Measurements from ENCODE around the gene SLC12A2. TPM values are rescaled to one million over a fixed set of nuclear protein-coding genes. Genes with fewer than 3 reads are reported as not detected.

SLC12A2 gene
- total and polyA plus RNA-seq, 9 of the 15 experiments (the other 6 are each of a cell fraction or from before 2014, with no cell fraction given): 5.1 to 20.3 (median 12.6) TPM

DNA sequence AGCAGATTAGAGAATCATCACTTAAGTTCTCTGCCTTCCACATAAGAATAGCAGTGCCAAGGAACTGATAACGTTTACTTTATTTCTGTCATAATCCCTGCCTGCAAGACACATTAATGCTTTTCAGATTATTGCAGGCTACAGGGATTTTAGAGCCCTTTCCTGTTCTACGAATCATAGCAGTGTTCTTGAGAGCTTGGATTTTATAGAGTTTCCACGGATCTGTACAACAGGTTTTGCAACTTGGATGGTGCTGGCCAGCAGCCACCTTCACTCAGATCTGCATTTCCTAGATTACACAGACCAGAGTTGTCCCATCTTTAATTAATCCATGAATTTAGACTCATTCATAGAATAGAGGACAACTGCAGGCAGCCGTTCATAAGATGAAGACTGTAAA is 38.1 kb downstream of the SLC12A2 start (continued):
- no peak for TF ChIP-seq SIX5 (IDR thresholded peaks at IDR 0.05; ENCODE audit: borderline replicate concordance in 1 of 2, insufficient read depth in 1 of 2, low read depth in 1 of 2, low read length in 2 of 2)
- no peak for TF ChIP-seq ZNF445 (CRISPR knock-in tag; IDR thresholded peaks at IDR 0.05; ENCODE audit: low read depth)
- no peak for TF ChIP-seq NFE2 (IDR thresholded peaks at IDR 0.05; ENCODE audit: low read depth)
- no peak for TF ChIP-seq FUS (optimal IDR thresholded peaks at IDR 0.05; ENCODE audit: low read depth, low read length)
- TF ChIP-seq, protein P1, sequence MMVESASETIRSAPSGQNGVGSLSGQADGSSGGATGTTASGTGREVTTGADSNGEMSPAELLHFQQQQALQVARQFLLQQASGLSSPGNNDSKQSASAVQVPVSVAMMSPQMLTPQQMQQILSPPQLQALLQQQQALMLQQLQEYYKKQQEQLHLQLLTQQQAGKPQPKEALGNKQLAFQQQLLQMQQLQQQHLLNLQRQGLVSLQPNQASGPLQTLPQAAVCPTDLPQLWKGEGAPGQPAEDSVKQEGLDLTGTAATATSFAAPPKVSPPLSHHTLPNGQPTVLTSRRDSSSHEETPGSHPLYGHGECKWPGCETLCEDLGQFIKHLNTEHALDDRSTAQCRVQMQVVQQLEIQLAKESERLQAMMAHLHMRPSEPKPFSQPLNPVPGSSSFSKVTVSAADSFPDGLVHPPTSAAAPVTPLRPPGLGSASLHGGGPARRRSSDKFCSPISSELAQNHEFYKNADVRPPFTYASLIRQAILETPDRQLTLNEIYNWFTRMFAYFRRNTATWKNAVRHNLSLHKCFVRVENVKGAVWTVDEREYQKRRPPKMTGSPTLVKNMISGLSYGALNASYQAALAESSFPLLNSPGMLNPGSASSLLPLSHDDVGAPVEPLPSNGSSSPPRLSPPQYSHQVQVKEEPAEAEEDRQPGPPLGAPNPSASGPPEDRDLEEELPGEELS (CRISPR knock-in tag; IDR thresholded peaks at IDR 0.05; ENCODE audit: borderline replicate concordance): no peak
- TF ChIP-seq TRIM28 (IDR thresholded peaks at IDR 0.05): no peak
- no peak for TF ChIP-seq DNMT1 (IDR thresholded peaks at IDR 0.05)
- TF ChIP-seq, protein P2, sequence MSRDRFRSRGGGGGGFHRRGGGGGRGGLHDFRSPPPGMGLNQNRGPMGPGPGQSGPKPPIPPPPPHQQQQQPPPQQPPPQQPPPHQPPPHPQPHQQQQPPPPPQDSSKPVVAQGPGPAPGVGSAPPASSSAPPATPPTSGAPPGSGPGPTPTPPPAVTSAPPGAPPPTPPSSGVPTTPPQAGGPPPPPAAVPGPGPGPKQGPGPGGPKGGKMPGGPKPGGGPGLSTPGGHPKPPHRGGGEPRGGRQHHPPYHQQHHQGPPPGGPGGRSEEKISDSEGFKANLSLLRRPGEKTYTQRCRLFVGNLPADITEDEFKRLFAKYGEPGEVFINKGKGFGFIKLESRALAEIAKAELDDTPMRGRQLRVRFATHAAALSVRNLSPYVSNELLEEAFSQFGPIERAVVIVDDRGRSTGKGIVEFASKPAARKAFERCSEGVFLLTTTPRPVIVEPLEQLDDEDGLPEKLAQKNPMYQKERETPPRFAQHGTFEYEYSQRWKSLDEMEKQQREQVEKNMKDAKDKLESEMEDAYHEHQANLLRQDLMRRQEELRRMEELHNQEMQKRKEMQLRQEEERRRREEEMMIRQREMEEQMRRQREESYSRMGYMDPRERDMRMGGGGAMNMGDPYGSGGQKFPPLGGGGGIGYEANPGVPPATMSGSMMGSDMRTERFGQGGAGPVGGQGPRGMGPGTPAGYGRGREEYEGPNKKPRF (IDR thresholded peaks at IDR 0.05; ENCODE audit: low read depth, low read length): no peak
- TF ChIP-seq, protein P3, sequence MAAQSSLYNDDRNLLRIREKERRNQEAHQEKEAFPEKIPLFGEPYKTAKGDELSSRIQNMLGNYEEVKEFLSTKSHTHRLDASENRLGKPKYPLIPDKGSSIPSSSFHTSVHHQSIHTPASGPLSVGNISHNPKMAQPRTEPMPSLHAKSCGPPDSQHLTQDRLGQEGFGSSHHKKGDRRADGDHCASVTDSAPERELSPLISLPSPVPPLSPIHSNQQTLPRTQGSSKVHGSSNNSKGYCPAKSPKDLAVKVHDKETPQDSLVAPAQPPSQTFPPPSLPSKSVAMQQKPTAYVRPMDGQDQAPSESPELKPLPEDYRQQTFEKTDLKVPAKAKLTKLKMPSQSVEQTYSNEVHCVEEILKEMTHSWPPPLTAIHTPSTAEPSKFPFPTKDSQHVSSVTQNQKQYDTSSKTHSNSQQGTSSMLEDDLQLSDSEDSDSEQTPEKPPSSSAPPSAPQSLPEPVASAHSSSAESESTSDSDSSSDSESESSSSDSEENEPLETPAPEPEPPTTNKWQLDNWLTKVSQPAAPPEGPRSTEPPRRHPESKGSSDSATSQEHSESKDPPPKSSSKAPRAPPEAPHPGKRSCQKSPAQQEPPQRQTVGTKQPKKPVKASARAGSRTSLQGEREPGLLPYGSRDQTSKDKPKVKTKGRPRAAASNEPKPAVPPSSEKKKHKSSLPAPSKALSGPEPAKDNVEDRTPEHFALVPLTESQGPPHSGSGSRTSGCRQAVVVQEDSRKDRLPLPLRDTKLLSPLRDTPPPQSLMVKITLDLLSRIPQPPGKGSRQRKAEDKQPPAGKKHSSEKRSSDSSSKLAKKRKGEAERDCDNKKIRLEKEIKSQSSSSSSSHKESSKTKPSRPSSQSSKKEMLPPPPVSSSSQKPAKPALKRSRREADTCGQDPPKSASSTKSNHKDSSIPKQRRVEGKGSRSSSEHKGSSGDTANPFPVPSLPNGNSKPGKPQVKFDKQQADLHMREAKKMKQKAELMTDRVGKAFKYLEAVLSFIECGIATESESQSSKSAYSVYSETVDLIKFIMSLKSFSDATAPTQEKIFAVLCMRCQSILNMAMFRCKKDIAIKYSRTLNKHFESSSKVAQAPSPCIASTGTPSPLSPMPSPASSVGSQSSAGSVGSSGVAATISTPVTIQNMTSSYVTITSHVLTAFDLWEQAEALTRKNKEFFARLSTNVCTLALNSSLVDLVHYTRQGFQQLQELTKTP (IDR thresholded peaks at IDR 0.05; ENCODE audit: low read depth in 1 of 2, partially characterized antibody in 2 of 2): no peak
- TF ChIP-seq ARID1B (IDR thresholded peaks at IDR 0.05): no peak
- TF ChIP-seq, protein P4, sequence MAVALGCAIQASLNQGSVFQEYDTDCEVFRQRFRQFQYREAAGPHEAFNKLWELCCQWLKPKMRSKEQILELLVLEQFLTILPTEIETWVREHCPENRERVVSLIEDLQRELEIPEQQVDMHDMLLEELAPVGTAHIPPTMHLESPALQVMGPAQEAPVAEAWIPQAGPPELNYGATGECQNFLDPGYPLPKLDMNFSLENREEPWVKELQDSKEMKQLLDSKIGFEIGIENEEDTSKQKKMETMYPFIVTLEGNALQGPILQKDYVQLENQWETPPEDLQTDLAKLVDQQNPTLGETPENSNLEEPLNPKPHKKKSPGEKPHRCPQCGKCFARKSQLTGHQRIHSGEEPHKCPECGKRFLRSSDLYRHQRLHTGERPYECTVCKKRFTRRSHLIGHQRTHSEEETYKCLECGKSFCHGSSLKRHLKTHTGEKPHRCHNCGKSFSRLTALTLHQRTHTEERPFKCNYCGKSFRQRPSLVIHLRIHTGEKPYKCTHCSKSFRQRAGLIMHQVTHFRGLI (CRISPR knock-in tag; IDR thresholded peaks at IDR 0.05): no peak
